ENCODE results near the gene SPDYC.

SPDYC gene

GRCh38 chr11:65170058-65170534 lies at the start of gene SPDYC:
TSS of gene SPDYC (plus strand) at chr11:65170233. CDS start at chr11:65171358, 1,125 bp downstream.
- DNase-seq (ENCODE audit: low spot score) = peak; percentile 67

GRCh38 chr11:65120831-65121230 lies 49.2 kb upstream of the SPDYC start:
- DNase-seq (ENCODE audit: low spot score) = no peak

- DNase-seq (ENCODE audit: low spot score) = peak; percentile 52
Observed at GRCh38 chr11:65121447-65121864, 48.6 kb upstream of the SPDYC start.

- peak; percentile 97 for DNase-seq (ENCODE audit: low spot score)
Observed at GRCh38 chr11:65121865-65122696, 48.0 kb upstream of the SPDYC start, which contains the start of the genes FAU and MRPL49. TSS of gene FAU (minus strand) at chr11:65122134. CDS start at chr11:65121813, 321 bp downstream. TSS of gene MRPL49 (plus strand) at chr11:65122321. CDS start at chr11:65122347, 26 bp downstream.

- no peak for DNase-seq (ENCODE audit: low spot score)
Observed at GRCh38 chr11:65124480-65125196, 45.4 kb upstream of the SPDYC start.

- DNase-seq (ENCODE audit: low spot score) = no peak
Observed at GRCh38 chr11:65125197-65126056, 44.6 kb upstream of the SPDYC start.

- DNase-seq (ENCODE audit: low spot score) = no peak
Observed at GRCh38 chr11:65126624-65127274, 43.3 kb upstream of the SPDYC start.

GRCh38 chr11:65127473-65128181 lies 42.4 kb upstream of the SPDYC start:
- no peak for DNase-seq (ENCODE audit: low spot score)

- no peak for DNase-seq (ENCODE audit: low spot score)
Observed at GRCh38 chr11:65128182-65129145, 41.6 kb upstream of the SPDYC start.

GRCh38 chr11:65129649-65130441 lies 40.2 kb upstream of the SPDYC start:
- no peak for DNase-seq (ENCODE audit: low spot score)

GRCh38 chr11:65130631-65131416 lies 39.2 kb upstream of the SPDYC start:
- DNase-seq (ENCODE audit: low spot score) = no peak

- DNase-seq (ENCODE audit: low spot score) = no peak
Observed at GRCh38 chr11:65131417-65131776, 38.6 kb upstream of the SPDYC start.

GRCh38 chr11:65131895-65132237 lies 38.2 kb upstream of the SPDYC start:
- DNase-seq (ENCODE audit: low spot score) = no peak

- DNase-seq (ENCODE audit: low spot score) = no peak
Observed at GRCh38 chr11:65132238-65132987, 37.6 kb upstream of the SPDYC start.

GRCh38 chr11:65132988-65133700 lies 36.9 kb upstream of the SPDYC start:
- no peak for DNase-seq (ENCODE audit: low spot score)

- DNase-seq (ENCODE audit: low spot score) = no peak
Observed at GRCh38 chr11:65133724-65134123, 36.3 kb upstream of the SPDYC start.

Data from ecto neural progenitor cell (in vitro differentiated cells).